WTC11 (cell line): ENCODE results near the gene LY6G5B. TPM values are rescaled to one million over a fixed set of nuclear protein-coding genes. Genes with fewer than 3 reads are reported as not detected.

Experiments used
- ATF6 ChIP-seq: sonication (generic); formaldehyde crosslinking; IDR thresholded peaks from 2 replicates; pipeline ENCODE4 v1.8.1; 2023; ENCODE audit warnings: mild to moderate bottlenecking, missing genetic modification reagents
- ELF4 ChIP-seq: sonication (generic); formaldehyde crosslinking; IDR thresholded peaks from 2 replicates; pipeline ENCODE4 v1.8.1; 2022; ENCODE audit warnings: low read depth, mild to moderate bottlenecking, moderate library complexity, missing genetic modification reagents
- EMX1 ChIP-seq: fragments of 250-450 bp; sonication (Bioruptor Pico); IDR thresholded peaks from 2 replicates; pipeline ENCODE4 v1.8.0; 2021; ENCODE audit warnings: mild to moderate bottlenecking
- ERG ChIP-seq: fragments of 250-450 bp; sonication (Bioruptor Pico); IDR thresholded peaks from 2 replicates; pipeline ENCODE4 v1.8.0; 2021; ENCODE audit warnings: mild to moderate bottlenecking
- ESRRA ChIP-seq: sonication (generic); formaldehyde crosslinking; IDR thresholded peaks from 2 replicates; pipeline ENCODE4 v1.8.1; 2022; ENCODE audit warnings: mild to moderate bottlenecking, missing genetic modification reagents, borderline replicate concordance
- ETV6 ChIP-seq: sonication (generic); formaldehyde crosslinking; IDR thresholded peaks from 2 replicates; pipeline ENCODE4 v1.8.1; 2022; ENCODE audit warnings: mild to moderate bottlenecking, missing genetic modification reagents
- FOXJ3 ChIP-seq: sonication (generic); formaldehyde crosslinking; IDR thresholded peaks from 2 replicates; pipeline ENCODE4 v1.9.0; 2021; ENCODE audit warnings: missing genetic modification reagents, mild to moderate bottlenecking, borderline replicate concordance
- MXD4 ChIP-seq: fragments of 250-450 bp; sonication (Bioruptor Pico); IDR thresholded peaks from 2 replicates; pipeline ENCODE4 v1.8.0; 2021; ENCODE audit warnings: mild to moderate bottlenecking, moderate library complexity, borderline replicate concordance
- NR1H2 ChIP-seq: sonication (generic); formaldehyde crosslinking; IDR thresholded peaks from 2 replicates; pipeline ENCODE4 v1.9.0; 2021; ENCODE audit warnings: mild to moderate bottlenecking, moderate library complexity, missing genetic modification reagents
- RORB ChIP-seq: fragments of 250-450 bp; sonication (Bioruptor Pico); IDR thresholded peaks from 2 replicates; pipeline ENCODE4 v1.9.0; 2021; ENCODE audit warnings: mild to moderate bottlenecking
- TEAD1 ChIP-seq: sonication (generic); formaldehyde crosslinking; IDR thresholded peaks from 2 replicates; pipeline ENCODE4 v1.8.0; 2022; ENCODE audit warnings: mild to moderate bottlenecking, missing genetic modification reagents
- ZNF219 ChIP-seq: sonication (generic); formaldehyde crosslinking; IDR thresholded peaks from 2 replicates; pipeline ENCODE4 v1.8.0; 2023; ENCODE audit warnings: missing genetic modification reagents, mild to moderate bottlenecking, borderline replicate concordance
- ZNF232 ChIP-seq: sonication (generic); formaldehyde crosslinking; IDR thresholded peaks from 2 replicates; pipeline ENCODE4 v1.8.0; 2022; ENCODE audit warnings: mild to moderate bottlenecking, missing genetic modification reagents
- ZNF263 ChIP-seq: sonication (generic); formaldehyde crosslinking; IDR thresholded peaks from 2 replicates; pipeline ENCODE4 v1.8.1; 2022; ENCODE audit warnings: low read depth, mild to moderate bottlenecking, moderate library complexity, missing genetic modification reagents
- ZNF512 ChIP-seq: sonication (generic); formaldehyde crosslinking; IDR thresholded peaks from 2 replicates; pipeline ENCODE4 v1.8.1; 2022; ENCODE audit warnings: missing genetic modification reagents, borderline replicate concordance
- total RNA-seq: library from RNA; stranded (reverse); gene quantifications from 3 replicates; pipeline ENCODE4 v1.2.3, GENCODE V29; 2021
- TF ChIP-seq, protein P1 (sequence below): fragments of 200-600 bp; IDR thresholded peaks from 2 replicates; pipeline ENCODE4 v1.8.0; 2022; ENCODE audit warnings: antibody characterized with exemption
- TF ChIP-seq, protein P2 (sequence below): fragments of 250-450 bp; sonication (Bioruptor Pico); IDR thresholded peaks from 2 replicates; pipeline ENCODE4 v1.9.0; 2021; ENCODE audit warnings: moderate library complexity, mild to moderate bottlenecking, inconsistent platforms, borderline replicate concordance
- TF ChIP-seq, protein P3 (sequence below): sonication (generic); formaldehyde crosslinking; conservative IDR thresholded peaks from 2 replicates; pipeline ENCODE4 v1.8.1; 2023; ENCODE audit warnings: mild to moderate bottlenecking, low read depth, missing genetic modification reagents, moderate library complexity
- TF ChIP-seq, protein P4 (sequence below): fragments of 250-450 bp; sonication (Bioruptor Pico); conservative IDR thresholded peaks from 2 replicates; pipeline ENCODE4 v1.9.0; 2021; ENCODE audit warnings: mild to moderate bottlenecking
- TF ChIP-seq, protein P5 (sequence below): sonication (generic); formaldehyde crosslinking; IDR thresholded peaks from 2 replicates; pipeline ENCODE4 v1.8.1; 2023; ENCODE audit warnings: mild to moderate bottlenecking, missing genetic modification reagents, moderate library complexity
- TF ChIP-seq, protein P6 (sequence below): fragments of 250-450 bp; sonication (Bioruptor Pico); IDR thresholded peaks from 2 replicates; pipeline ENCODE4 v2.1.2; 2022; ENCODE audit warnings: mild to moderate bottlenecking, moderate library complexity

The LY6G5B gene
- total RNA-seq, 1 experiment from 2014 or later: 15.7 TPM

DNA sequence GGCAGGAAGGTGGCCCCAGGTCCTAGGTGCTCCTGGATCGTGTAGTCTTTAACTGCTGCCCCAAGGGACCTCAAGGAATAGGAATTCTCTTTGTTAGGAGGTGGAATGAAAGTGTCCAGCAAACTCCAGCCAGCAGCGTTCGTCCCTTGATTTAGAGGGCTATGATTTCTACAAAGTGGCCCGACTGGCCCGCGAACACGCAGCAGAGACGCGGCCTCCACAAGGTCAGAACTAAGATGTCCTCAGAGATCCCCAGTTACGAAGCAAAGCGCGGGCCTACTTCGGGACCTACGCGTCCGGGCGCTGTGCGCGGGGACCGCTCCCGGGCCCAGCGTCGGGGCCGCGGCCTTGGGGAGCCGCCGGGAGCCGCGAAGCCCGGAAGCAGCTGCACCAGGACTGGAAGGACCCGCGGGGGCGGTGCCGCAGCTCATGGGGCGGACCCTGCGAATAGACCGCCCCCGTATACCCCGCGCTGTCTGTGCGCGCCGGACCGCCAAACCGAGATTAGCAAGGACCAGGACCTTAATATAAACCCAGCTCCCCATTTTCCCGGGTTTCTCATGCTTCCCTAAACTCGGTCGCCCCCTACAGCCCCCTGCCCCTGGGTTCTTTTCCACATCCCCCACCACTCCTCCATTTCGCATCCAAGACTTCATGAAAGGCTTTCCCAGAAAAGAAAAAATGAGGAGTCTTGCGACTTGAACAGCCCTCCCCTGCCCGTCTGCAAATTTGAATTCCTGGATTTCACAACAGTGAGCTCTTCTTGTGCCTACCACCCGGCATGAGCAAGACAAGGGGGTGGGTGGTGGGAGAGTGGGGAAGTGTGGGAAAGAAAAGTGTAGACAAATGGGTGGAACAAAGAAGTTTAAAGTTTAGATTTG, 9.2 kb upstream of the LY6G5B start, which contains the start of gene C6orf47 (continued):
- TF ChIP-seq, protein P1, sequence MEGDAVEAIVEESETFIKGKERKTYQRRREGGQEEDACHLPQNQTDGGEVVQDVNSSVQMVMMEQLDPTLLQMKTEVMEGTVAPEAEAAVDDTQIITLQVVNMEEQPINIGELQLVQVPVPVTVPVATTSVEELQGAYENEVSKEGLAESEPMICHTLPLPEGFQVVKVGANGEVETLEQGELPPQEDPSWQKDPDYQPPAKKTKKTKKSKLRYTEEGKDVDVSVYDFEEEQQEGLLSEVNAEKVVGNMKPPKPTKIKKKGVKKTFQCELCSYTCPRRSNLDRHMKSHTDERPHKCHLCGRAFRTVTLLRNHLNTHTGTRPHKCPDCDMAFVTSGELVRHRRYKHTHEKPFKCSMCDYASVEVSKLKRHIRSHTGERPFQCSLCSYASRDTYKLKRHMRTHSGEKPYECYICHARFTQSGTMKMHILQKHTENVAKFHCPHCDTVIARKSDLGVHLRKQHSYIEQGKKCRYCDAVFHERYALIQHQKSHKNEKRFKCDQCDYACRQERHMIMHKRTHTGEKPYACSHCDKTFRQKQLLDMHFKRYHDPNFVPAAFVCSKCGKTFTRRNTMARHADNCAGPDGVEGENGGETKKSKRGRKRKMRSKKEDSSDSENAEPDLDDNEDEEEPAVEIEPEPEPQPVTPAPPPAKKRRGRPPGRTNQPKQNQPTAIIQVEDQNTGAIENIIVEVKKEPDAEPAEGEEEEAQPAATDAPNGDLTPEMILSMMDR: no peak
- no peak for TF ChIP-seq ZNF219
- 0 out of 2 replicates have a peak, but pooled peaks have one; percentile 8 for TF ChIP-seq ZNF232 (CRISPR knock-in tag)
- TF ChIP-seq, protein P2, sequence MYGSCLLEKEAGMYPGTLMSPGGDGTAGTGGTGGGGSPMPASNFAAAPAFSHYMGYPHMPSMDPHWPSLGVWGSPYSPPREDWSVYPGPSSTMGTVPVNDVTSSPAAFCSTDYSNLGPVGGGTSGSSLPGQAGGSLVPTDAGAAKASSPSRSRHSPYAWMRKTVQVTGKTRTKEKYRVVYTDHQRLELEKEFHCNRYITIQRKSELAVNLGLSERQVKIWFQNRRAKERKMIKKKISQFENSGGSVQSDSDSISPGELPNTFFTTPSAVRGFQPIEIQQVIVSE (CRISPR knock-in tag): no peak
- TF ChIP-seq MXD4 (CRISPR knock-in tag): no peak
- TF ChIP-seq, protein P3, sequence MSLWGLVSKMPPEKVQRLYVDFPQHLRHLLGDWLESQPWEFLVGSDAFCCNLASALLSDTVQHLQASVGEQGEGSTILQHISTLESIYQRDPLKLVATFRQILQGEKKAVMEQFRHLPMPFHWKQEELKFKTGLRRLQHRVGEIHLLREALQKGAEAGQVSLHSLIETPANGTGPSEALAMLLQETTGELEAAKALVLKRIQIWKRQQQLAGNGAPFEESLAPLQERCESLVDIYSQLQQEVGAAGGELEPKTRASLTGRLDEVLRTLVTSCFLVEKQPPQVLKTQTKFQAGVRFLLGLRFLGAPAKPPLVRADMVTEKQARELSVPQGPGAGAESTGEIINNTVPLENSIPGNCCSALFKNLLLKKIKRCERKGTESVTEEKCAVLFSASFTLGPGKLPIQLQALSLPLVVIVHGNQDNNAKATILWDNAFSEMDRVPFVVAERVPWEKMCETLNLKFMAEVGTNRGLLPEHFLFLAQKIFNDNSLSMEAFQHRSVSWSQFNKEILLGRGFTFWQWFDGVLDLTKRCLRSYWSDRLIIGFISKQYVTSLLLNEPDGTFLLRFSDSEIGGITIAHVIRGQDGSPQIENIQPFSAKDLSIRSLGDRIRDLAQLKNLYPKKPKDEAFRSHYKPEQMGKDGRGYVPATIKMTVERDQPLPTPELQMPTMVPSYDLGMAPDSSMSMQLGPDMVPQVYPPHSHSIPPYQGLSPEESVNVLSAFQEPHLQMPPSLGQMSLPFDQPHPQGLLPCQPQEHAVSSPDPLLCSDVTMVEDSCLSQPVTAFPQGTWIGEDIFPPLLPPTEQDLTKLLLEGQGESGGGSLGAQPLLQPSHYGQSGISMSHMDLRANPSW (CRISPR knock-in tag): no peak
- TF ChIP-seq, protein P4, sequence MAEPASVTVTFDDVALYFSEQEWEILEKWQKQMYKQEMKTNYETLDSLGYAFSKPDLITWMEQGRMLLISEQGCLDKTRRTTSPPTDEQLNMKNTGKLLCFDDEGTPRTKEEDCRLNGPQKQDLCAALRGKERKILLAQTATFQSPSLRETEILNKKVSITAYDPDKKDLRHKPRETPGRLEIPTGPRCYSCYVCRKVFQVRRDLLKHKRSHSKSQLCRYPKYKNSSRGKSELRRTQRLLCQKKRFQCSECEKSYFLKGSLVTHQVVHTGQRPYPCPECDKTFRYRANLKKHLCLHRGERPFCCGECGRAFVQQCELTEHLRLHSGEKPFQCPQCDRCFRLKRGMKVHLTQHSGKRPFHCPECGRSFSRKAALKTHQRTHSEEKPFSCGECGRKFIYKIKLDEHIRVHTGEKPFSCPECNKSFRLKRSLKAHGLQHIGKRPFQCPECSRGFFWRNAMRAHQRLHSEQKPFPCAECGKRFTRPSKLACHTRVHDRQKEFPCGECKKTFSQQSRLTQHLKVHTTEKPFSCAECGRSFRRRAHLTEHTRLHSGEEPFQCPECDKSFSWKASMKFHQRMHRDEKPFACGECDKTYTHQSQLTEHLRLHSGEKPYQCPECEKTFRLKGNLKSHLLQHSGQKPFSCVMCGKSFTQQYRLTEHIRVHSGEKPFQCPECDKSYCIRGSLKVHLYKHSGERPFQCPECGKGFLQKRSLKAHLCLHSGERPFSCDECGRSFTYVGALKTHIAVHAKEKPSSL (CRISPR knock-in tag): 0 out of 2 replicates have a peak, but pooled peaks have one; percentile 58
- peak; percentile 53; the same call in 1 of the 2 replicates for TF ChIP-seq ETV6 (CRISPR knock-in tag)
- peak; percentile 85; the same call in 1 of the 2 replicates for TF ChIP-seq EMX1 (CRISPR knock-in tag)
- TF ChIP-seq NR1H2 (CRISPR knock-in tag): no peak
- TF ChIP-seq, protein P5, sequence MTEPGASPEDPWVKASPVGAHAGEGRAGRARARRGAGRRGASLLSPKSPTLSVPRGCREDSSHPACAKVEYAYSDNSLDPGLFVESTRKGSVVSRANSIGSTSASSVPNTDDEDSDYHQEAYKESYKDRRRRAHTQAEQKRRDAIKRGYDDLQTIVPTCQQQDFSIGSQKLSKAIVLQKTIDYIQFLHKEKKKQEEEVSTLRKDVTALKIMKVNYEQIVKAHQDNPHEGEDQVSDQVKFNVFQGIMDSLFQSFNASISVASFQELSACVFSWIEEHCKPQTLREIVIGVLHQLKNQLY (CRISPR knock-in tag): no peak
- peak; percentile 84 for TF ChIP-seq ERG (CRISPR knock-in tag)
- TF ChIP-seq FOXJ3 (CRISPR knock-in tag): no peak
- peak; percentile 53; the same call in 1 of the 2 replicates for TF ChIP-seq TEAD1 (CRISPR knock-in tag)
- no peak for TF ChIP-seq RORB
- peak; percentile 86 for TF ChIP-seq ESRRA
- TF ChIP-seq ATF6 (CRISPR knock-in tag): no peak
- no peak for TF ChIP-seq ELF4 (CRISPR knock-in tag)
- TF ChIP-seq, protein P6, sequence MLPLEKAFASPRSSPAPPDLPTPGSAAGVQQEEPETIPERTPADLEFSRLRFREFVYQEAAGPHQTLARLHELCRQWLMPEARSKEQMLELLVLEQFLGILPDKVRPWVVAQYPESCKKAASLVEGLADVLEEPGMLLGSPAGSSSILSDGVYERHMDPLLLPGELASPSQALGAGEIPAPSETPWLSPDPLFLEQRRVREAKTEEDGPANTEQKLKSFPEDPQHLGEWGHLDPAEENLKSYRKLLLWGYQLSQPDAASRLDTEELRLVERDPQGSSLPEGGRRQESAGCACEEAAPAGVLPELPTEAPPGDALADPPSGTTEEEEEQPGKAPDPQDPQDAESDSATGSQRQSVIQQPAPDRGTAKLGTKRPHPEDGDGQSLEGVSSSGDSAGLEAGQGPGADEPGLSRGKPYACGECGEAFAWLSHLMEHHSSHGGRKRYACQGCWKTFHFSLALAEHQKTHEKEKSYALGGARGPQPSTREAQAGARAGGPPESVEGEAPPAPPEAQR (CRISPR knock-in tag): no peak
- TF ChIP-seq ZNF512 (CRISPR knock-in tag): no peak
- no peak for TF ChIP-seq ZNF263 (CRISPR knock-in tag)
